Retinal pigment epithelial cell (primary cell): ENCODE results near the gene DYNC1LI1.

Experiments used
- DNase-seq: peaks from one replicate; pipeline ENCODE4 v3.0.0-alpha.2; 2010; ENCODE audit warnings: low read depth
- H3K4me3 ChIP-seq: 2 replicates; pipeline ENCODE4 v1.5.1; 2011; ENCODE audit warnings: mild to moderate bottlenecking, low read length, control low read depth, moderate library complexity
- CTCF ChIP-seq: conservative IDR thresholded peaks from 2 replicates; pipeline ENCODE4 v1.5.1; 2011; ENCODE audit warnings: low read depth, low read length, control low read depth, inconsistent platforms

The DYNC1LI1 gene

GRCh38 chr3:32482693-32483092 lies 88.0 kb downstream of the DYNC1LI1 start:
- no peak for TF ChIP-seq CTCF
- no peak overlapping the region for H3K4me3 ChIP-seq

GRCh38 chr3:32481791-32482631 lies 88.6 kb downstream of the DYNC1LI1 start:
- TF ChIP-seq CTCF, result no peak
- no peak overlapping the region for H3K4me3 ChIP-seq
- DNase-seq, result no peak

More at GRCh38 chr3:32482693-32483092, 88.0 kb downstream of the DYNC1LI1 start:
- DNase-seq, result no peak

GRCh38 chr3:32480604-32481003 lies 90.1 kb downstream of the DYNC1LI1 start:
- no peak for DNase-seq
- TF ChIP-seq CTCF, result no peak

More at GRCh38 chr3:32480604-32481003, 90.1 kb downstream of the DYNC1LI1 start:
- H3K4me3 ChIP-seq, result no peak overlapping the region
